ENCODE measurements around the gene TCEAL1.

DNA sequence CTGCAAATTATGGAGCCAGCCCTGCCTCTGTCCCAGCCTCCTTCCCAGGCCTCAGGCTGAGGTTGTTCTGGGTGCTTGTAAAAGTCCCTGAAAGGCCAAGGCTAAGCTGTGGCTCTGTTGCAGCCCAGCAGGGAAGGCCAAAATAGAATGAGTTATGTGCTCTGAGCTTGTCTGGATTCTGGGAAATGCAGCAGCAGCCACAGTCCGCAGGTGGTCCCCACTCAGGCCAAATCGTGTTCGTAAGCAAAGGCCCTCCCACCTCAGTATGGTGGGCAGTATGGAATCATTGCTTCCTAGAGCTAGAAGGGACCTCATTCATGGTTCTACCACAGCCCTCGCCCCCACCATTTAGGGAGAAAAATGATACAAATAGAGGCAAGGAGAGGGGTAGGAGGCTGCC, 4.7 kb upstream of the TCEAL1 start:
- TF ChIP-seq CTCF (optimal IDR thresholded peaks at IDR 0.05 in 1 of 3, IDR thresholded peaks at IDR 0.05 in 1 of 3, conservative IDR thresholded peaks at IDR 0.05 in 1 of 3; ENCODE audit: extremely low read depth in 1 of 3, insufficient read depth in 2 of 3, low read length in 3 of 3) = no peak
- TF ChIP-seq EZH2 (IDR thresholded peaks at IDR 0.05; ENCODE audit: low read length) = no peak

All from keratinocyte (primary cell).